OCI-LY1 (cell line): Measurements from ENCODE around the gene ZNF776.

ENCODE experiments used
- EZH2 ChIP-seq: fragments of 200-600 bp; sonication (generic), shearing (Covaris generic); IDR thresholded peaks from 2 replicates; pipeline ENCODE4 v1.8.0; 2017; ENCODE audit warnings: borderline replicate concordance, mixed run types, mild to moderate bottlenecking, antibody characterized with exemption, low read length, moderate library complexity, mixed read lengths
- TF ChIP-seq, protein P1 (sequence below): fragments of 200-600 bp; sonication (generic), shearing (Covaris generic); IDR thresholded peaks from 2 replicates; pipeline ENCODE4 v1.5.1; 2017; ENCODE audit warnings: mild to moderate bottlenecking, antibody characterized with exemption, low read length, moderate library complexity, mixed read lengths

DNA sequence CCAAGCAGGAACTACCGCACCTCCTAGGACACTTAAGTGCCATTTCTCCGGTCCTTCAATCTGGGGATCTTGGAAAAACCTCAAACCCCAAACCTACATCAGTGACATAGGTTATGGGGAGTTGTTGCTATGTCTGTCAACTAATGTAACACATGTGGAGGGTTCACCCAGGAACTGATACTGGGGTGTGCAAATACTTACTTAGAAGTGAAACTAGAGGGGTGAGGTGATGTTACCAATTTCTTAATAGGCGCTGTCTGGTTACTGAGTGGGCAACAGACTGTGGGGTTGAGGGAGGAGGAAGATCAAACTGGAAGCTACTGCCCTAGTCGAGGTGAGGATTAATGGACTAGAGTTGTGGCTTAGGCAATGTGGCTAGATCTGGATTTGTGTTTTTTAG lies 24.8 kb downstream of the ZNF776 start:
- no peak for TF ChIP-seq EZH2
- TF ChIP-seq, protein P1, sequence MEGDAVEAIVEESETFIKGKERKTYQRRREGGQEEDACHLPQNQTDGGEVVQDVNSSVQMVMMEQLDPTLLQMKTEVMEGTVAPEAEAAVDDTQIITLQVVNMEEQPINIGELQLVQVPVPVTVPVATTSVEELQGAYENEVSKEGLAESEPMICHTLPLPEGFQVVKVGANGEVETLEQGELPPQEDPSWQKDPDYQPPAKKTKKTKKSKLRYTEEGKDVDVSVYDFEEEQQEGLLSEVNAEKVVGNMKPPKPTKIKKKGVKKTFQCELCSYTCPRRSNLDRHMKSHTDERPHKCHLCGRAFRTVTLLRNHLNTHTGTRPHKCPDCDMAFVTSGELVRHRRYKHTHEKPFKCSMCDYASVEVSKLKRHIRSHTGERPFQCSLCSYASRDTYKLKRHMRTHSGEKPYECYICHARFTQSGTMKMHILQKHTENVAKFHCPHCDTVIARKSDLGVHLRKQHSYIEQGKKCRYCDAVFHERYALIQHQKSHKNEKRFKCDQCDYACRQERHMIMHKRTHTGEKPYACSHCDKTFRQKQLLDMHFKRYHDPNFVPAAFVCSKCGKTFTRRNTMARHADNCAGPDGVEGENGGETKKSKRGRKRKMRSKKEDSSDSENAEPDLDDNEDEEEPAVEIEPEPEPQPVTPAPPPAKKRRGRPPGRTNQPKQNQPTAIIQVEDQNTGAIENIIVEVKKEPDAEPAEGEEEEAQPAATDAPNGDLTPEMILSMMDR = no peak
